IMR-90 (cell line): Measurements from ENCODE around the gene GFOD2. TPM values are rescaled to one million over a fixed set of nuclear protein-coding genes. Genes with fewer than 3 reads are reported as not detected.

ENCODE experiments used
- ATAC-seq: fragments of 200-7000 bp; cut with Tn5 transposase; 2 replicates; pipeline ENCODE4 v1.9.1; 2020; ENCODE audit warnings: low read depth, mild to moderate bottlenecking, moderate library complexity
- BruUV-seq: library from RNA; stranded (reverse); fragments of 400-500 nt; replicated peaks from 2 replicates; lab custom pipeline; 2021; lab: Mats Ljungman, UMichigan
- CTCF ChIA-PET: fragments of 300-600 bp; formaldehyde crosslinking; extraction: SDS; loops from one replicate; lab custom pipeline; 2021; ENCODE audit warnings: antibody characterized with exemption; lab: Yijun Ruan, JAX
- POLR2A ChIA-PET: fragments of 300-600 bp; sonication (Branson Sonifier 250); formaldehyde crosslinking; loops from one replicate; lab custom pipeline; 2022; ENCODE audit warnings: antibody characterized with exemption; ENCODE audit not compliant: unreplicated experiment; lab: Charles Lee
- DNase-seq: peaks from one replicate; pipeline ENCODE4 v3.0.0; 2013
- H2AFZ ChIP-seq: replicated peaks from 2 replicates; pipeline ENCODE3; 2013; ENCODE audit warnings: low read length, mild to moderate bottlenecking; ENCODE audit not compliant: poor library complexity
- H2AK5ac ChIP-seq: 2 replicates; pipeline ENCODE4 v1.6.1; 2013; ENCODE audit warnings: low read depth, low read length, inconsistent platforms
- H2AK9ac ChIP-seq: replicated peaks from 2 replicates; pipeline ENCODE3; 2013; ENCODE audit warnings: mild to moderate bottlenecking, low read depth, low read length, moderate library complexity; ENCODE audit not compliant: poor library complexity
- H2BK120ac ChIP-seq: 2 replicates; pipeline ENCODE4 v1.6.1; 2013; ENCODE audit warnings: low read depth, low read length, inconsistent platforms
- H2BK15ac ChIP-seq: 3 replicates; pipeline ENCODE4 v1.6.1; 2013; ENCODE audit warnings: low read depth, low read length, inconsistent platforms
- H2BK20ac ChIP-seq: 2 replicates; pipeline ENCODE4 v1.6.1; 2013; ENCODE audit warnings: low read depth, mild to moderate bottlenecking, inconsistent platforms, low read length, moderate library complexity
- H2BK5ac ChIP-seq: 2 replicates; pipeline ENCODE4 v1.6.1; 2013; ENCODE audit warnings: mild to moderate bottlenecking, low read depth, low read length, inconsistent platforms; ENCODE audit not compliant: poor library complexity, severe bottlenecking
- H3K14ac ChIP-seq: replicated peaks from 2 replicates; pipeline ENCODE4 v1.6.1; 2013; ENCODE audit warnings: low read depth, low read length, inconsistent platforms
- H3K18ac ChIP-seq: 2 replicates; pipeline ENCODE4 v1.6.1; 2013; ENCODE audit warnings: low read depth, low read length, control low read depth
- H3K23ac ChIP-seq: 2 replicates; pipeline ENCODE4 v1.6.1; 2013; ENCODE audit warnings: low read depth, low read length, inconsistent platforms
- H3K27ac ChIP-seq: 2 replicates; pipeline ENCODE4 v1.5.1; 2013; ENCODE audit warnings: mild to moderate bottlenecking, control low read depth, low read length; ENCODE audit not compliant: insufficient read depth
- H3K27me3 ChIP-seq: 2 replicates; pipeline ENCODE4 v1.6.1; 2013; ENCODE audit warnings: low read length; ENCODE audit not compliant: control insufficient read depth, insufficient read depth
- H3K36me3 ChIP-seq: 2 replicates; pipeline ENCODE4 v1.6.1; 2013; ENCODE audit warnings: low read length, mixed read lengths; ENCODE audit not compliant: control insufficient read depth, insufficient read depth
- H3K4ac ChIP-seq: 2 replicates; pipeline ENCODE4 v1.6.1; 2013; ENCODE audit warnings: low read depth, low read length, inconsistent platforms
- H3K4me1 ChIP-seq: 2 replicates; pipeline ENCODE4 v1.6.1; 2013; ENCODE audit warnings: low read length, mixed read lengths; ENCODE audit not compliant: control insufficient read depth, insufficient read depth
- H3K4me2 ChIP-seq: 2 replicates; pipeline ENCODE4 v1.6.1; 2013; ENCODE audit warnings: low read depth, mild to moderate bottlenecking, control low read depth, low read length, moderate library complexity
- H3K4me3 ChIP-seq: 2 replicates; pipeline ENCODE4 v1.5.1; 2013; ENCODE audit warnings: low read depth, mild to moderate bottlenecking, control low read depth, low read length, moderate library complexity; ENCODE audit not compliant: insufficient read depth
- H3K56ac ChIP-seq: 2 replicates; pipeline ENCODE4 v1.6.1; 2013; ENCODE audit warnings: low read length, inconsistent platforms; ENCODE audit not compliant: insufficient read depth; ENCODE audit errors: extremely low read depth
- H3K79me1 ChIP-seq, 2 experiments: 2 replicates each; pipeline ENCODE4 v1.6.1; 2013; ENCODE audit warnings: low read length in 2 of 2, inconsistent platforms in 1 of 2, low read depth in 1 of 2
- H3K9ac ChIP-seq: 2 replicates; pipeline ENCODE4 v1.6.1; 2013; ENCODE audit warnings: low read depth, low read length, control low read depth
- H3K9me1 ChIP-seq: 2 replicates; pipeline ENCODE4 v1.6.1; 2013; ENCODE audit warnings: low read length, inconsistent platforms; ENCODE audit not compliant: insufficient read depth
- H3K9me3 ChIP-seq: 2 replicates; pipeline ENCODE4 v1.6.1; 2013; ENCODE audit warnings: low read length; ENCODE audit not compliant: control insufficient read depth, insufficient read depth
- H4K20me1 ChIP-seq: 2 replicates; pipeline ENCODE4 v1.6.1; 2013; ENCODE audit warnings: low read length, inconsistent platforms; ENCODE audit not compliant: insufficient read depth
- H4K5ac ChIP-seq: 2 replicates; pipeline ENCODE4 v1.6.1; 2013; ENCODE audit warnings: mild to moderate bottlenecking, low read depth, low read length, control low read depth
- H4K8ac ChIP-seq, 2 experiments: 2 replicates each; pipeline ENCODE4 v1.6.1; 2013; ENCODE audit warnings: low read depth in 2 of 2, low read length in 2 of 2, control low read depth in 1 of 2, inconsistent platforms in 1 of 2
- H4K91ac ChIP-seq: 2 replicates; pipeline ENCODE4 v1.6.1; 2013; ENCODE audit warnings: low read depth, low read length, inconsistent platforms; ENCODE audit not compliant: insufficient read depth
- BHLHE40 ChIP-seq: fragments of 150-350 bp; IDR thresholded peaks from 2 replicates; pipeline ENCODE4 v1.6.1; 2016; ENCODE audit warnings: mild to moderate bottlenecking, low read depth, low read length
- RFX5 ChIP-seq: IDR thresholded peaks from 2 replicates; pipeline ENCODE4 v1.8.0; 2012; ENCODE audit warnings: low read depth, mild to moderate bottlenecking, low read length, moderate library complexity
- WGBS, 2 experiments: methylation state at CpG; one replicate each; pipeline versions ENCODE4 v1.1.5 to v1.1.7; 2013; ENCODE audit warnings: missing lambda C conversion rate in 2 of 2; ENCODE audit not compliant: insufficient read length in 1 of 2; ENCODE audit errors: extremely low coverage in 2 of 2; 5-methylcytosine and 5-hydroxymethylcytosine counted together
- dilution Hi-C: fragments of 300-500 bp; cut with HindIII; formaldehyde crosslinking; loops from one replicate; pipeline ENCODE4 v1.14.3; 2018; ENCODE audit warnings: low sequenced_read_pairs; ENCODE audit not compliant: unreplicated experiment
- in situ Hi-C: fragments of 300-500 bp; cut with MboI; formaldehyde crosslinking; loops from 3 replicates; pipeline ENCODE4 v1.14.3; 2019; ENCODE audit warnings: low sequenced_read_pairs, inconsistent platforms, mixed read lengths
- intact Hi-C: fragments of 100-400 bp; cut with micrococcal nuclease; formaldehyde crosslinking; loops from 2 replicates; pipeline ENCODE4 v1.10.0; 2022
- polyA plus RNA-seq, 3 experiments: library from polyadenylated mRNA; depleted of rRNA; stranded (reverse); fragments of >200 nt; gene quantifications; 2 replicates each; pipeline ENCODE4 v1.2.3, GENCODE V29; 2012; ENCODE audit warnings: low replicate concordance in 1 of 3
- total RNA-seq: library from RNA; depleted of rRNA; stranded (reverse); fragments of >200 nt; gene quantifications from 2 replicates; pipeline ENCODE4 v1.2.3, GENCODE V29; 2012

GFOD2 gene
- total and polyA plus RNA-seq, 2 of the 4 experiments (the other 2 are of a cell fraction), result 12.3 to 18.1 TPM

GRCh38 chr16:67658849-67659674 lies 60.1 kb downstream of the GFOD2 start:
- intact Hi-C loops, result no loop called here

More at GRCh38 chr16:67658849-67659674, 60.1 kb downstream of the GFOD2 start:
- Histone ChIP-seq H2BK120ac (no peak overlapping the region), H3K36me3 (peaks cover 3% of the 10 kb centered on the region; the same call in 1 of the 2 replicates), H3K14ac (no peak overlapping the region), H3K18ac (no peak overlapping the region), H3K27ac (no peak overlapping the region; the same call in 1 of the 2 replicates), H3K9ac (peak overlapping the region; percentile 58), H4K20me1 (peaks cover 5% of the 10 kb centered on the region), H3K79me1 (peaks cover 6 to 20% of the 10 kb centered on the region in 2 experiments; a peak in 3 of 4 replicates), H3K4me2 (peak overlapping the region; percentile 76), H2AK9ac (peak overlapping the region; percentile 95), H2BK15ac (no peak overlapping the region), H3K4ac (no peak overlapping the region), H3K23ac (peak overlapping the region; percentile 74; the same call in 1 of the 2 replicates), H4K8ac (peak overlapping the region in 1 of 2 experiments; percentile 89; a peak in 2 of 4 replicates), H2BK20ac (no peak overlapping the region), H3K4me1 (peaks cover 6% of the 10 kb centered on the region; the same call in 1 of the 2 replicates), H3K27me3 (no peaks in the 10 kb centered on the region), H3K9me3 (no peaks in the 10 kb centered on the region), H3K56ac (no peak overlapping the region), H3K4me3 (peak overlapping the region; percentile 64), H2AFZ (peak overlapping the region; percentile 100), H4K91ac (no peak overlapping the region), H2AK5ac (peak overlapping the region; percentile 1; the same call in 1 of the 2 replicates), H4K5ac (no peak overlapping the region), H2BK5ac (no peak overlapping the region), H3K9me1 (peaks cover 7% of the 10 kb centered on the region)
- dilution Hi-C loops (no loop called here), in situ Hi-C loops (no loop called here)
- 24% methylated on average over 4 of the region's 21 CpGs; no CpG with 5 or more reads in 1 of the 2 experiments for WGBS, 2 experiments
- ATAC-seq (no peak), DNase-seq (no peak)
- TF ChIP-seq BHLHE40 (no peak), RFX5 (no peak)
- no TSS peak for BruUV-seq
- POLR2A ChIA-PET, result no interaction called here
- CTCF ChIA-PET, result interaction anchor here (1.3 kb wide), 1 partner anchor 138 kb away, joined by 4 read pairs; no protein-coding TSS in a partner anchor
